Esophagus squamous epithelium (tissue), 4 donors: ENCODE data around the gene ADAM23.

Experiments used
- CTCF ChIP-seq, 6 experiments: fragments of 450-650 bp in 4 of 6; fragments of 200-600 bp in 2 of 6; sonication (generic) in 2 of 6; IDR thresholded peaks; one replicate each; pipeline ENCODE4 v1.5.1; 2016 to 2019; ENCODE audit warnings: antibody characterized with exemption in 6 of 6, mild to moderate bottlenecking in 4 of 6, moderate library complexity in 4 of 6
- POLR2A ChIP-seq, 4 donors: fragments of 450-650 bp; IDR thresholded peaks; one replicate each; pipeline ENCODE4 v1.6.1; 2017; ENCODE audit warnings: antibody characterized with exemption in 4 of 4, mild to moderate bottlenecking in 4 of 4, moderate library complexity in 3 of 4

GRCh38 chr2:206480161-206480560 lies 36.8 kb downstream of the ADAM23 start:
- TF ChIP-seq CTCF (IDR thresholded peaks at IDR 0.05) (no peak), POLR2A (IDR thresholded peaks at IDR 0.05) (no peak)
